Hepatocyte (in vitro differentiated cells): ENCODE results near the gene ARHGAP26. TPM values are rescaled to one million over a fixed set of nuclear protein-coding genes. Genes with fewer than 3 reads are reported as not detected.
A peak's percentile ranks its signal among the peaks of the same experiment; 100 is the strongest.

ENCODE experiments used
- DNase-seq: peaks from one replicate; pipeline ENCODE4 v3.0.0-alpha.2; 2016; ENCODE audit warnings: low spot score
- H2AFZ ChIP-seq: fragments of 200-600 bp; sonication (generic); 2 replicates; pipeline ENCODE4 v1.6.0; 2016; ENCODE audit warnings: antibody characterized with exemption, mild to moderate bottlenecking
- H3K27ac ChIP-seq: fragments of 200-600 bp; sonication (generic); 2 replicates; pipeline ENCODE4 v1.5.1; 2016; ENCODE audit warnings: mild to moderate bottlenecking
- H3K27me3 ChIP-seq: fragments of 200-600 bp; sonication (generic); 2 replicates; pipeline ENCODE4 v1.6.1; 2016
- H3K36me3 ChIP-seq: fragments of 200-600 bp; sonication (generic); replicated peaks from 2 replicates; pipeline ENCODE4 v1.5.1; 2016; ENCODE audit warnings: low read depth; ENCODE audit not compliant: insufficient read depth
- H3K4me1 ChIP-seq: fragments of 200-600 bp; sonication (generic); 2 replicates; pipeline ENCODE4 v1.5.1; 2016; ENCODE audit warnings: mild to moderate bottlenecking, moderate library complexity; ENCODE audit not compliant: insufficient read depth
- H3K4me2 ChIP-seq: fragments of 200-600 bp; sonication (generic); 2 replicates; pipeline ENCODE4 v1.6.0; 2016
- H3K4me3 ChIP-seq: fragments of 200-600 bp; sonication (generic); 2 replicates; pipeline ENCODE4 v1.5.1; 2016; ENCODE audit warnings: mild to moderate bottlenecking
- H3K79me2 ChIP-seq: fragments of 200-600 bp; sonication (generic); 2 replicates; pipeline ENCODE4 v1.6.0; 2017; ENCODE audit warnings: mild to moderate bottlenecking
- H3K9me2 ChIP-seq: fragments of 200-600 bp; sonication (generic); replicated peaks from 2 replicates; pipeline ENCODE4 v1.6.0; 2017; ENCODE audit warnings: mild to moderate bottlenecking; ENCODE audit not compliant: insufficient read depth
- H3K9me3 ChIP-seq: fragments of 200-600 bp; sonication (generic); 2 replicates; pipeline ENCODE4 v1.5.1; 2016; ENCODE audit warnings: low read depth, mild to moderate bottlenecking
- H4K20me1 ChIP-seq: fragments of 200-600 bp; sonication (generic); 2 replicates; pipeline ENCODE4 v1.6.0; 2016; ENCODE audit warnings: mild to moderate bottlenecking; ENCODE audit not compliant: insufficient read depth, poor library complexity, severe bottlenecking
- EZH2 ChIP-seq: fragments of 200-600 bp; sonication (generic); IDR thresholded peaks from 2 replicates; pipeline ENCODE4 v1.6.1; 2016; ENCODE audit warnings: antibody characterized with exemption, mild to moderate bottlenecking, borderline replicate concordance
- EZH2phosphoT487 ChIP-seq: fragments of 200-600 bp; sonication (generic); IDR thresholded peaks from one replicate; pipeline ENCODE4 v1.6.1; 2018; ENCODE audit warnings: antibody characterized with exemption, mild to moderate bottlenecking, low read depth, moderate library complexity; ENCODE audit not compliant: unreplicated experiment, severe bottlenecking
- WGBS: methylation state at CpG from one replicate; pipeline ENCODE4 v1.1.6; 2016; ENCODE audit warnings: low lambda C conversion rate; ENCODE audit errors: missing lambda C conversion rate; 5-methylcytosine and 5-hydroxymethylcytosine counted together
- polyA plus RNA-seq: library from polyadenylated mRNA; unstranded; fragments of >200 nt; fragmentation: Nextera tagmentation; extraction: Ambion mirVana; gene quantifications from 2 replicates; pipeline ENCODE4 v1.2.1, GENCODE V29; 2016
- total RNA-seq: library from RNA; depleted of rRNA; stranded (reverse); fragments of >200 nt; gene quantifications from 2 replicates; pipeline ENCODE4 v1.2.3, GENCODE V29; 2014
- TF ChIP-seq, protein P1 (sequence below): fragments of 200-600 bp; sonication (generic); IDR thresholded peaks from 2 replicates; pipeline ENCODE4 v1.5.1; 2016; ENCODE audit warnings: antibody characterized with exemption, mild to moderate bottlenecking; ENCODE audit not compliant: poor library complexity

Gene ARHGAP26
- total and polyA plus RNA-seq, 2 experiments from 2014 or later = 16.5 to 19.8 TPM

DNA sequence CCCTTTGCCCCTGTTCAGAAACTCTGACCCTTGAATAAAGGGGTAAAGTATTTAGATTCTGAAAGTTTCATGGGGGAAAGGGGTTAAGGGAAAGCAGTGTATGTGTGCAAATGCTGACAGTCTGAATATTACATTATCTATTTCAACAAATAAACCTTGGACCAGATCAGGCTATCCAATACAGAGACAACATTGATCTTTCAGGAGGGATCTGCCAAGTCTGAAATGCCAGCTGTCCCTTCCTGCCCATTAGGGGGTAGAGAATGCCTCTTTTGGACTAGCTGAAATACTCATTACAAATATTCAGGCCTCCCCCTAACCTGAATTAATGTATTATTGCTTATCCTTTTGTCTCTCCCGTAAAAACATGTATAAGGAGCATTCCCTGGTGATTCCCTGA lies 413.8 kb downstream of the ARHGAP26 start:
- H3K4me2 ChIP-seq = no peak overlapping the region
- no peaks in the 10 kb centered on the region for H3K9me3 ChIP-seq
- H3K36me3 ChIP-seq = no peaks in the 10 kb centered on the region
- peak overlapping the region; percentile 43 for H3K27ac ChIP-seq
- TF ChIP-seq, protein P1, sequence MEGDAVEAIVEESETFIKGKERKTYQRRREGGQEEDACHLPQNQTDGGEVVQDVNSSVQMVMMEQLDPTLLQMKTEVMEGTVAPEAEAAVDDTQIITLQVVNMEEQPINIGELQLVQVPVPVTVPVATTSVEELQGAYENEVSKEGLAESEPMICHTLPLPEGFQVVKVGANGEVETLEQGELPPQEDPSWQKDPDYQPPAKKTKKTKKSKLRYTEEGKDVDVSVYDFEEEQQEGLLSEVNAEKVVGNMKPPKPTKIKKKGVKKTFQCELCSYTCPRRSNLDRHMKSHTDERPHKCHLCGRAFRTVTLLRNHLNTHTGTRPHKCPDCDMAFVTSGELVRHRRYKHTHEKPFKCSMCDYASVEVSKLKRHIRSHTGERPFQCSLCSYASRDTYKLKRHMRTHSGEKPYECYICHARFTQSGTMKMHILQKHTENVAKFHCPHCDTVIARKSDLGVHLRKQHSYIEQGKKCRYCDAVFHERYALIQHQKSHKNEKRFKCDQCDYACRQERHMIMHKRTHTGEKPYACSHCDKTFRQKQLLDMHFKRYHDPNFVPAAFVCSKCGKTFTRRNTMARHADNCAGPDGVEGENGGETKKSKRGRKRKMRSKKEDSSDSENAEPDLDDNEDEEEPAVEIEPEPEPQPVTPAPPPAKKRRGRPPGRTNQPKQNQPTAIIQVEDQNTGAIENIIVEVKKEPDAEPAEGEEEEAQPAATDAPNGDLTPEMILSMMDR = no peak
- TF ChIP-seq EZH2 (no peak), EZH2phosphoT487 (no peak)
- H3K4me3 ChIP-seq = no peak overlapping the region
- H3K4me1 ChIP-seq = peaks cover 15% of the 10 kb centered on the region
- no peak overlapping the region for H2AFZ ChIP-seq
- no peaks in the 10 kb centered on the region for H3K9me2 ChIP-seq
- H3K79me2 ChIP-seq = no peaks in the 10 kb centered on the region
- no peaks in the 10 kb centered on the region for H4K20me1 ChIP-seq
- 89% methylated on average over 1 of the region's 1 CpG for WGBS
- DNase-seq = no peak
- no peaks in the 10 kb centered on the region for H3K27me3 ChIP-seq

DNA sequence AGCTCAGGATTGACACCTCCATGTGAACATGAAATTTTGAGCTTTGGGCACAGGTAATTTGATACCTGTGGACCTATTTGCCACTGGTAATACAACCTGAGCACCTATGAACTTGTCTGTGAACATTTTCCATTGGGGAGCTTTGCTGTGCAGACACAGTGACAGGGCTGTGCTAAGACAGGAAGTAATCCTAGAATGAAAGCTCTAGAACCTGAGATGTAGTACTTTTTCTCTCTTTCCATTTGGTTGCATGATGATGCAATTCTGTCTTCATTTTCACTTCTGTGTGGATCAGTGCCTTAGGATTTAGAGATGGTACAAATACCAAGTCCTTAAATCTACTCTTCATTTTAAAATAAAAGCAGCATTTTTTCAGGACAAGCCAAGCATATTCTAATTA lies 416.4 kb downstream of the ARHGAP26 start:
- Histone ChIP-seq H4K20me1 (no peaks in the 10 kb centered on the region), H3K4me1 (peaks cover 7% of the 10 kb centered on the region), H3K4me3 (no peak overlapping the region), H3K36me3 (no peaks in the 10 kb centered on the region), H2AFZ (no peak overlapping the region), H3K79me2 (no peaks in the 10 kb centered on the region), H3K27ac (no peak overlapping the region), H3K4me2 (no peak overlapping the region), H3K9me3 (no peaks in the 10 kb centered on the region), H3K9me2 (no peaks in the 10 kb centered on the region), H3K27me3 (no peaks in the 10 kb centered on the region)
- no peak for DNase-seq
- no peak for TF ChIP-seq EZH2
- TF ChIP-seq, protein P1 = no peak
- TF ChIP-seq EZH2phosphoT487 = no peak

DNA sequence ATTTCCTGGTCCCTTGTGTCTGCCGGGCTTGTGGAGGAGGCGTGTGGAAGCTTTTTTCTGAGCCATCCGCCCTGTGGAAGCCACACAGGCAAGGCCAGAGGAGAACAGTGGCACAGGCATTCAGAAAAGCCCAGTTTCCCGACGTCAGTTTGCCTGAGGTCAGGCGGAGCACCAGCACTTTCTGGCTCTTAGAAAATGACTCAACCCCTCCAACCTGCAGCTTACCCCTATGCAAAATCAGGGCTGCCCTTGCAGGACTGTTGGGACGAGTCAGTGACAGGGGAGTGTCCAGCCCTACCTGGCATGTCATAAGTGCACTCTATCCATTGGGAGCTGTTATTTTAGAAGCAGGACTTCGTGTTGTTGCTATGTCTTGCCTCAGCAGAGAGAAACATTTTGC lies 417.3 kb downstream of the ARHGAP26 start:
- no peaks in the 10 kb centered on the region for H4K20me1 ChIP-seq
- no peaks in the 10 kb centered on the region for H3K79me2 ChIP-seq
- H3K4me3 ChIP-seq = no peak overlapping the region
- peaks cover 6% of the 10 kb centered on the region for H3K4me1 ChIP-seq
- H3K36me3 ChIP-seq = no peaks in the 10 kb centered on the region
- no peak for DNase-seq
- WGBS = 84% methylated on average over 8 of the region's 8 CpGs
- no peak for TF ChIP-seq EZH2
- TF ChIP-seq EZH2phosphoT487 = no peak
- TF ChIP-seq, protein P1 = no peak
- H2AFZ ChIP-seq = no peak overlapping the region
- H3K9me2 ChIP-seq = no peaks in the 10 kb centered on the region
- no peak overlapping the region for H3K27ac ChIP-seq
- no peaks in the 10 kb centered on the region for H3K9me3 ChIP-seq
- no peak overlapping the region for H3K4me2 ChIP-seq
- H3K27me3 ChIP-seq = no peaks in the 10 kb centered on the region

DNA sequence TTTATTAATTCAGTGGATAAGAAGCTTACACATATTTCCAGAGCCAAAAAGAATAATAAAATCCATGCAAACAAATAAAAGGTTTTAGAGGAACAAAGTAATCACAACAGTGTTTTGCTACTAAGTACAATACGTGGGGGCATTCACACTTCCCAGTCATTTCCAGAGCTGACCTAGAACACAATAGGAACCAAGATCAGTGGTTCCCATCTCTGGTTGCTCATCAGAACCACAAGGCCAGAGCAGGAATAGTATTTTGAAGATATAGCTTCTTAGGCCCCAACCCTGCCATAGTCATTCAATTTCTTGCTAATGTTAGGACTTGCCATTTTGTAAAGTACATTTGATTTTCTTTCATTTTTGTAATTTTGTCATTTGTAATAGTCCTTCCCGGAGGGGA lies 417.9 kb downstream of the ARHGAP26 start:
- Histone ChIP-seq H3K9me3 (no peaks in the 10 kb centered on the region), H2AFZ (no peak overlapping the region), H3K4me3 (no peak overlapping the region), H3K27ac (no peak overlapping the region), H3K4me1 (peaks cover under 1% of the 10 kb centered on the region), H3K9me2 (no peaks in the 10 kb centered on the region), H4K20me1 (no peaks in the 10 kb centered on the region), H3K27me3 (no peaks in the 10 kb centered on the region), H3K4me2 (no peak overlapping the region), H3K79me2 (no peaks in the 10 kb centered on the region), H3K36me3 (no peaks in the 10 kb centered on the region)
- no peak for TF ChIP-seq EZH2
- TF ChIP-seq, protein P1 = no peak
- 91% methylated on average over 2 of the region's 2 CpGs for WGBS
- no peak for DNase-seq
